Stimulated activated CD4-positive, alpha-beta T cell treated with anti-CD3 and anti-CD28 coated beads, Interleukin-15, amount 100 ng/mL, for 48 hours (primary cell): Measurements from ENCODE around the gene LENG9.

Source experiments
- DNase-seq, 2 donors: peaks; one replicate each; pipeline ENCODE4 v3.0.0-alpha.2; 2020; ENCODE audit warnings: low read depth in 2 of 2

The LENG9 gene

DNA sequence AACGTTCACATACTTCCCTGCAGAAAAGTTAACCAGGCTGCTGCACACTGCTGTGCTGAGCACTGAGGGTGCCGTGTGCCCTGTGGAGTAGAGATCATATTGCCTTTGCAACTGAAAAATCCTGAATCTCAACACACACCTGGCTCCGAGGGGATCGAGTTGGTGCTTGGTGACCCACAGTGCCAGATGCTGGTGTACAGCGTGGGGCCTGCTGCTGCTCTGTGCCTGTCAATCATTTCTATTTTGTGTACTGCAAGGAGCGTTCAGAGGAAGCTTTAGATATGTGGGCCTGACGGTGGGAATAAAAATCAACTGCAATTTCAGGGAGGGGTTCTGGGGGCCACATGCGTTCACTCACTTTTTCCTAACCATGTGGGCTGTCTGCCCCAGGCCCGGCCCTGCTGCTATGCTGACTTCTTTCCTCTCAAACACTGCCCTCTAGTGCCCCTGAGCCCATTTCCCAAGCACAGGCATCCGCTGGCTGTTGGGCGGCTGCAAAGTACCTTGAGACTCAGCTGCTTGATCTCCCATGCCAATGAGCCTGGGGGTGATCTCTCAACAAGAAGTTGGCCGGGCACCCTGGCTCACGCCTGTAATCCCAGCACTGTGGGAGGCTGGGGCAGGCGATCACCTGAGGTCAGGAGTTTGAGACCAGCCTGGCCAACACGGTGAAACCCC lies 24.3 kb downstream of the LENG9 start:
- no peak for DNase-seq

GRCh38 chr19:54436628-54437252 lies 26.8 kb downstream of the LENG9 start:
- no peak for DNase-seq

GRCh38 chr19:54436031-54436523 lies 27.5 kb downstream of the LENG9 start:
- no peak for DNase-seq

DNA sequence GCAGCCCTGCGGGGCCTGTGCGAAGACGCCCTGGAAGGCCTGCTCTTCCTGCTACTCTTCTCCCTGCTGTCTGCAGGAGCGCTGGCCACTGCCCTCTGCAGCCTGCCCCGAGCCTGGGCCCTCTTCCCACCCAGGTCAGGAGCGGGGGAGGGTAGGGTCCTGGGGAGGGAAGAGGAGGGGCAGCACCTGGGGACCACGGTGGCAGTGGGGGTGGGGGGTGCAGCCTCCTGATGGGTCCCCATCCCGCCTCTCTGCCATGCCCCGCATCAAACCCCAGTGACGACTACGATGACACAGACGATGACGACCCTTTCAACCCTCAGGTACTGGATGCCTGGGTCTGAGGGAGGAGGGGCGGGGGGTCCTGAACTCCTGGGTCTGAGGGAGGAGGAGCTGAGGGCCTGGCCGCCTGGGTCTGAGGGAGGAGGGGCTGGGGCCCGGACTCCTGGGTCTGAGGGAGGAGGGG lies 28.0 kb downstream of the LENG9 start:
- DNase-seq, result no peak

GRCh38 chr19:54434873-54435214 lies 28.7 kb downstream of the LENG9 start:
- DNase-seq, result no peak

- no peak for DNase-seq
These were observed 29.3 kb downstream of the LENG9 start for GRCh38 chr19:54434112-54434872.

GRCh38 chr19:54433697-54434096 lies 29.9 kb downstream of the LENG9 start:
- DNase-seq, result no peak

- DNase-seq, result no peak
These were observed 31.3 kb downstream of the LENG9 start for GRCh38 chr19:54432144-54432738.

DNA sequence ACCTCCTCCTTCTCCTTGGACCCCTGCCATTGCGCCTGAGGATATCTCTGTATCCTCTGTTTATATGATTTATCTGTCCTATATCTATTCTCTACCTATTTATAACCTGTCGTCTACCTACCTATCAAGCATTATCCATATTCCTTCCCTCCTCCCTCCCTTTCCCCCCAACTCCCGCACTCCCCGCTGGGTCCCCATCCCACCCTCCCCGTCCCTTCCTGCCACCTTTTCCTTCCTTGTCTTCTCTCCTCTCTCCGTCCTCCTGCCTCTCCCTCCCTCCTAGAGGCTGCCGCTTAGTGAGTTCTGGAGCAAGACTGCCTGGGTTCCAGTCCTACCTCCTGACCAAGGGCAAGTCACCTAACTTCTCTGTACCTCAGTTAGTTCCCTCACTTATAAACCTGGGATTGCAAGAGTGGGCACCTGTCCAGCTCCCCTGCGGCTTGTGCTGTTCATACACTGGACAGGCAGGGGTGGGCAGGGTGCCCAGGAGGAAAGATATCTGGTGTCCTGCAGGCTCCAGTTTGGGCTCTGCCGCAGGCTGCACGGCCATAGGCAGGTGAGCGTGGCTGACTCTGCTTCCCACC lies 32.2 kb downstream of the LENG9 start:
- no peak for DNase-seq

DNA sequence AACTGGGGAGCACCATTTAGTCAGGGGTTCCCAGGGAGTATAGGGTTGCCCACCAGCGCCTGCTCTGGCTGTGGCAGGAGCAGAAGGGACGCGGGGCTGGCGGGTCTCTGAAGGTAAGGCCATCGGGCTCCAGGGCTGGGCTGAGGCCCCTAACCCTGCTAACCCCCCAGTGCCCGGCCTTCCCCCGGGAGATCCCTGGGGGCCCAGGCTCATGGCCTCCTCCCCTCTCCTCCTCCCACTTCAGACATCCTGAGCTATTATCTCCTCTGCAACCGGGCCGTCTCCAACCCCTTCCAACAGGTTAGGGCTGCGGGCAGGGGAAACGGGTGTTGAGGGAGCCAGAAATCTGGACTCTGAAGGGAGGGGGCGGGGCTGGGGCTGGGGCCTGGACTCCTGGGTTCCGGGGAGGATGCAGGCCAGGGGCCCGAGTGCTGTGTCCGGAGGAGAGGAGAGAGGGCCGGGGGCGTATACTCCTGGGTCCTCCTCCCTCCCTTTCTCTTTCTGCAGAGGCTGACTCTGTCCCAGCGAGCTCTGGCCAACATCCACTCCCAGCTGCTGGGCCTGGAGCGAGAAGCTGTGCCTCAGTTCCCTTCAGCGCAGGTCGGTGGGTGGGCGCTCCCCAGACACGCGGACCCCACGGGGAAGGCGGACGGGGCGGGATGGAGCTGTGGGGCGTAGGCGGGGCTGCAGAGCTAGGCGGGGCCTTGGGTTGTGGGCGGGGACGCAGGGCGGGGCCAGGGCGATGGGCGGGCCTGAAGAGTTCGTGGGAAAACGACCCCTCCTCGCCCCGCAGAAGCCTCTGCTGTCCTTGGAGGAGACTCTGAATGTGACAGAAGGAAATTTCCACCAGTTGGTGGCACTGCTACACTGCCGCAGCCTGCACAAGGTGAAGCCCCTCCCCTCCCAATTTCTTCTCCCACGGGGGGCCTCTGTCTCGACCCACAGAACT lies 33.0 kb downstream of the LENG9 start:
- DNase-seq, result peak in 1 of 2 donors; percentile 40

- no peak for DNase-seq
These were observed 33.9 kb downstream of the LENG9 start for GRCh38 chr19:54429545-54430227.

- DNase-seq, result no peak
These were observed 34.4 kb downstream of the LENG9 start for GRCh38 chr19:54429176-54429495.

- DNase-seq, result no peak
These were observed 35.0 kb downstream of the LENG9 start for GRCh38 chr19:54428323-54429175.

DNA sequence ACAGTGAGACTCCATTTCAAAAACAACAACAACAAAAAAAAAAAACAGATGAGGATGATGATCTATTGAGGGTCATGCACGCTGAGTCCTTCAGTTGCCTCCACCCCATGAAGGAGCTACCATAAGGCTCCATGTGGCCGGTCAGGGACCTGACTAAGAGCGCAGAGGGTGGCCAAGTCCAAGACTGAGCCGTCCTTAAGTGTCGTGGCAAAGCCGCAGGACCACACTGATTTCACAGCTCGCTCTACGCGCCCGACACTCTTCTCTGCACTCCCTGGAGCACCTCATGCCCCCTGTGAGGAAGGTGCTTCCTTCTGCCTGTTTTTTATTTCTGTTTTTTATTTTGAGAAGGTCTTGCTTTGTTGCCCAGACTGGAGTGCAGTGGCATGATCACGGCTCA lies 36.0 kb downstream of the LENG9 start:
- no peak for DNase-seq

DNA sequence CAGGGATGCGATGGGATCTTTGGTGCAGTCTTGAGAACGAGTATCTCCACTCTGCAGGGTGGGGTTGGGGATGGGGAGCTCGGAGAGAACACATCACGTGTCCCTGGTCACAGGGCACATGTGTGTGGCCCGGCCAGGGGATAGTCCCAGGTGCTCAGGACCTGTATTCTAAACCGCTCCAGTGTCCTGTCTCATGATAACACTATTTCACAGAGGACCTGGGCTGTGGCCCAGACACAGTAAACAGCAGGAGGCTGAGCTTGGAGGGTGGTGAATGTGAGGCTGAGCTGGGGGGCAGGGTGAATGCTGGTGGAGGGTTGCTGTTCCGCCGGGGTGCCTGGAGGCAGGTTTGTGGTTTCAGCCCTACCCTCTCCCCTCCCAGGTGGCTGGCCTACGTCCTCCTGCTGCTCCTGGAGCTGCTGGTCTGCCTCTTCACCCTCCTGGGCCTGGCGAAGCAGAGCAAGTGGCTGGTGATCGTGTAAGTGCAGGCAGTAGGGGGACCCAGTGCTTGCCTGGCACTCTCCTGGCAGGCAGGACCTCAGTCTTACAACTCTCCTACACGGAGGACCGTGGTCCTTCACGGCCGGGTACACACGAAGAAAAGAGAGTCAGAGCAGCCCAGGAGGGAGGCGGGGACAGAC lies 37.2 kb downstream of the LENG9 start:
- no peak for DNase-seq

DNA sequence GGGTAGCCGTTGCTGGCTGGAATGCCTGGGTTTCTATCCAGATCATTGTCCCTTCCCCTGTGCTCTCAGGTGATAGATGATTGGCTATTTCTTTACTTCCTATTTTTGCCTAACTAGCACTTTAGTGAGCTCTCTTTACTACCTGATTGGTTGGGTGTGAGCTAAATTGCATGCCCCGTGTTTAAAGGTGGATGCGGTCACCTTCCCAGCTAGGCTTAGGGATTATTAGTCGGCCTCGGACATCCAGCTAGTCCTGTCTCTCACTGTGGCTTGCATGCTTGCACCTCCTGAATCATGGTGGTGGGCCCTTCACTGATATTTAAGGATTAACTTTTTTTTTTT lies 38.2 kb downstream of the LENG9 start:
- DNase-seq, result no peak

DNA sequence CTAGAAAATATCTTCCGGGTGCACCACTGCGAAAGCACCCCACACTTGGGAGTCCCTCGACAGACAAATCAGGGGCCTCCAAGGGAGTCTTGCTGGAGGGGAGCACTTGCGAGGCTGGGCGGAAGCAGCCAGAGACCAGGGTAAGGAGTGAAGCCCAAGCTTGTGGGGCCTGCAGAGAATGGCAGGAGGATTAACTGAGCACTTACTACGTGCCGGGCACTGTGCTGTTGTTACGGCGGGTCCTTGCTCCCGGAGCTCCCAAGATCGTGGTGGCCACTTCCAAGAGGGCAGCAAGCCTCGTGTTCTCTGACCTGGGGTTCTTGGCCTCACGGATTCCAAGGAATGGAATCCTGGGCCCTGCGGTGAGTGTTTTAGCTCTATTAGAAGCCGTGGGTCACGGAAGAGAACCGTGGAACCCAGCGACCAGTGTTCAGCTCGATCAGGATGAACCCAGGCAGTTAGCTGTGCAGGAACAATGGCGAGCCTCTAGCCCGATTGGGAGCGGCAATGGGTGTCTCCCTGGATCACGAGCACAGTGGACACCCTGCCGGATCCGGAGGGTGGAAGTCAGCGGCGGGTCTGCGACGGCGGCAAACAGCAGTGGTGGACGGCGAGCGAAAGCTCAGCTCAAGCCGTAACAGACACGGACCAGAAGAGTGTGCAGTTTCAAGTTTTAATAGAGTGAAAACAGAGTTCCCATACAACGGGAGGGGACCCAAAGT lies 38.8 kb downstream of the LENG9 start:
- no peak for DNase-seq

DNA sequence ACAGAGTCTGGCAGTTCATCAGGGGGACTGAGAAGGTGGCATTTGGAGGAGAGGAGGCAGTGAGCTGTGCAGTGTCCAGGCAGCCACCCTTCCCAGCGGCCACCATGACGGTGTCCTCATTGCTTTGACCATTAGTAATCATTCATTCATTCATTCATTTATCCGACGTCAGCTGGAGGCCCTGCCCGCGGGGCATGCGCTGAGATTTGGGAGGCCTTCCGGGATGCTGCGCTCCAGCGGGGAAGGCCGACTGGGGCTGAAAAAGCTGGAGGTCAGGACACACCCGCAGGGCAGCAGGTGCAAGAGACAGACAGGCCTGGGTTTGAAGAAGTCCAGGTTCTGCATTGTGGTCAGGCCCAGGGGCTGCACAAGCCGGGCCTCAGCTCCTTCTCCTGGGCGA lies 39.4 kb downstream of the LENG9 start:
- DNase-seq, result no peak
